ENCODE results near the gene CEACAM19. TPM values are rescaled to one million over a fixed set of nuclear protein-coding genes. Genes with fewer than 3 reads are reported as not detected.

The CEACAM19 gene
- polyA plus RNA-seq, 1 experiment = 8.9 TPM

DNA sequence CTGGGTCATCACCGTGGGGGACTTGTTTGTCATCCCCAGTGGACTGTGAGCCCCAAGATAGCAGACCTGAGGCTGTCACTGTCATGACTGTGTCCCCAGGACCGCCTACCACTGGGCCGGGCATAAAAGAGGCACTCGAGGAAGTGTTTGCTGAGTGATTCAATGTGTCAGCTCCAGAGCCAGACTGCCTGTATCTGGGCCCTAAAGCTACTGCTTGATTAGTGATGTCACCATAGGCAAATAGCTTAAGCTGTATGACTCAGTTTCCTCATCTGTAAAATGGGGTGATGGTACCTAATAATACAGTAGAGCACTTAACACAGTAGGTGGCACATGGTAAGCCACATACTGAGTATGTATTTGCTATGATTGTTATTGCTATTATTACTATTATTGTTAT is 11.2 kb upstream of the CEACAM19 start:
- H3K4me3 ChIP-seq (ENCODE audit: low read depth, low read length) = no peak overlapping the region
- TF ChIP-seq, protein P1, sequence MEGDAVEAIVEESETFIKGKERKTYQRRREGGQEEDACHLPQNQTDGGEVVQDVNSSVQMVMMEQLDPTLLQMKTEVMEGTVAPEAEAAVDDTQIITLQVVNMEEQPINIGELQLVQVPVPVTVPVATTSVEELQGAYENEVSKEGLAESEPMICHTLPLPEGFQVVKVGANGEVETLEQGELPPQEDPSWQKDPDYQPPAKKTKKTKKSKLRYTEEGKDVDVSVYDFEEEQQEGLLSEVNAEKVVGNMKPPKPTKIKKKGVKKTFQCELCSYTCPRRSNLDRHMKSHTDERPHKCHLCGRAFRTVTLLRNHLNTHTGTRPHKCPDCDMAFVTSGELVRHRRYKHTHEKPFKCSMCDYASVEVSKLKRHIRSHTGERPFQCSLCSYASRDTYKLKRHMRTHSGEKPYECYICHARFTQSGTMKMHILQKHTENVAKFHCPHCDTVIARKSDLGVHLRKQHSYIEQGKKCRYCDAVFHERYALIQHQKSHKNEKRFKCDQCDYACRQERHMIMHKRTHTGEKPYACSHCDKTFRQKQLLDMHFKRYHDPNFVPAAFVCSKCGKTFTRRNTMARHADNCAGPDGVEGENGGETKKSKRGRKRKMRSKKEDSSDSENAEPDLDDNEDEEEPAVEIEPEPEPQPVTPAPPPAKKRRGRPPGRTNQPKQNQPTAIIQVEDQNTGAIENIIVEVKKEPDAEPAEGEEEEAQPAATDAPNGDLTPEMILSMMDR (IDR thresholded peaks at IDR 0.05; ENCODE audit: insufficient read depth, low read depth, low read length) = no peak
- DNase-seq (ENCODE audit: low read depth) = no peak
- H3K36me3 ChIP-seq (ENCODE audit: control insufficient read depth, insufficient read depth, low read length) = peaks cover 37% of the 10 kb centered on the region
- H3K27me3 ChIP-seq (ENCODE audit: control insufficient read depth, insufficient read depth, low read length) = no peaks in the 10 kb centered on the region
- CTCF ChIA-PET = interaction anchor here (1.0 to 5.6 kb wide), 5 partner anchors 72 to 110 kb away, joined by 3 to 82 read pairs (median 4); no protein-coding TSS in a partner anchor
- POLR2A ChIA-PET = no interaction called here

DNA sequence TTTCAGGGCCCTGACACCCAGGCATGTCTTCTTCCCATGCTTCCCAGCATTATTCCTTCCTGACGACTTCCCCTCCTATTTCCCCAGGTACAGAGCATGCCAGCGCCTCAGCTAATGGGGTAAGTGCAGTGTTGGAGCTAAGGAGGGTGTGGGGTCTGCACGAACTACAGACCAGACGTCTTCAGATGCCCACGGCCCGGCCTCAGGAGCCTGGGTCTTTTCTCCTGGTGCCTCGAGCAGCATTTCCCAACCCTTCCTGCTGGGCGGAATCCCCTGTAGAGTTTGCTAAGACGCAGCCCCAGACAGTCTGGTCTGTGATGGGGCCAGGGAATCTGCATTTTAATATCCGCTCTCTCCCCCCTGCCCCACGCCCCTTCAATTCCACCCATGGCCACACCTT is 10.1 kb upstream of the CEACAM19 start:
- no peaks in the 10 kb centered on the region for H3K27me3 ChIP-seq (ENCODE audit: control insufficient read depth, insufficient read depth, low read length)
- H3K4me3 ChIP-seq (ENCODE audit: low read depth, low read length) = no peak overlapping the region
- TF ChIP-seq, protein P1 (IDR thresholded peaks at IDR 0.05; ENCODE audit: insufficient read depth, low read depth, low read length) = no peak
- CTCF ChIA-PET = interaction anchor here (0.7 to 5.6 kb wide), 3 partner anchors 50 to 137 kb away, joined by 3 to 82 read pairs (median 3); no protein-coding TSS in a partner anchor
- POLR2A ChIA-PET = no interaction called here
- DNase-seq (ENCODE audit: low read depth) = no peak
- peaks cover 35% of the 10 kb centered on the region for H3K36me3 ChIP-seq (ENCODE audit: control insufficient read depth, insufficient read depth, low read length)

DNA sequence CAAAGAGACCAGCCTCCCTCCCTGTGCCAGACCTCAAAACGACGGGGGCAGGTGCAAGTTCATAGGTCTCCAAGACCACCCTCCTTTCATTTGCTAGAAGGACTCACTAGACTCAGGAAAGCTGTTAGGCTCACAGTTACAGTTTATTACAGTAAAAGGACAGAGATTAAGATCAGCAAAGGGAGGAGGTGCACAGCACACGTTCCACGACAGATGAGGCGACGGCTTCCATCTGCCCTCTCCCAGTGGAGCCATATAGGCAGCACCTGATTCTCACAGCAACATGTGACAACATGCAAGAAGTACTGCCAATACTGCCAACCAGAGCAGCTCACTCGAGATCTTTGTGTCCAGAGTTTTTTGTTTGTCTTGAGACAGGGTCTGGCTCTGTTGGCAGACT is 9.4 kb upstream of the CEACAM19 start:
- ChIA-PET POLR2A (no interaction called here), CTCF (interaction anchor here (0.5 to 2.7 kb wide), 8 partner anchors 12 to 585 kb away, joined by 3 to 23 read pairs (median 4); no protein-coding TSS in a partner anchor)
- Histone ChIP-seq H3K27me3 (ENCODE audit: control insufficient read depth, insufficient read depth, low read length) (no peaks in the 10 kb centered on the region), H3K36me3 (ENCODE audit: control insufficient read depth, insufficient read depth, low read length) (peaks cover 33% of the 10 kb centered on the region), H3K4me3 (ENCODE audit: low read depth, low read length) (no peak overlapping the region)
- no peak for DNase-seq (ENCODE audit: low read depth)
- TF ChIP-seq, protein P1 (IDR thresholded peaks at IDR 0.05; ENCODE audit: insufficient read depth, low read depth, low read length) = no peak

DNA sequence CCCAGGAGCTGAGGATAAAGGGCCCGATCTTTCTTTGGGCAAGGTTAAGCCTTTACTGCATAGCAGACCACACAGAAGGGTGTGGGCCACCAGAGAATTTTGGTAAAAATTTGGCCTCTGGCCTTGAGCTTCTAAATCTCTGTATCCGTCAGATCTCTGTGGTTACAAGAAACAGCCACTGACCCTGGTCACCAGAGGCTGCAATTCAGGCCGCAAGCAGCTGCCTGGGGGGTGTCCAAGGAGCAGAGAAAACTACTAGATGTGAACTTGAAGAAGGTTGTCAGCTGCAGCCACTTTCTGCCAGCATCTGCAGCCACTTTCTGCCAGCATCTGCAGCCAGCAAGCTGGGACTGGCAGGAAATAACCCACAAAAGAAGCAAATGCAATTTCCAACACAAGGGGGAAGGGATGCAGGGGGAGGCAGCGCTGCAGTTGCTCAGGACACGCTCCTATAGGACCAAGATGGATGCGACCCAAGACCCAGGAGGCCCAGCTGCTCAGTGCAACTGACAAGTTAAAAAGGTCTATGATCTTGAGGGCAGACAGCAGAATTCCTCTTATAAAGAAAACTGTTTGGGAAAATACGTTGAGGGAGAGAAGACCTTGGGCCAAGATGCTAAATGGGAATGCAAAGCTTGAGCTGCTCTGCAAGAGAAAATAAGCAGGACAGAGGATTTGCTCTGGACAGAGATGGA is 8.4 kb upstream of the CEACAM19 start:
- ChIA-PET CTCF (interaction anchor here (0.7 to 2.7 kb wide), 12 partner anchors 8 to 289 kb away, joined by 3 to 23 read pairs (median 3); partner anchors contain the start of gene CEACAM19), POLR2A (no interaction called here)
- no peak for DNase-seq (ENCODE audit: low read depth)
- peaks cover 32% of the 10 kb centered on the region for H3K36me3 ChIP-seq (ENCODE audit: control insufficient read depth, insufficient read depth, low read length)
- TF ChIP-seq, protein P1 (IDR thresholded peaks at IDR 0.05; ENCODE audit: insufficient read depth, low read depth, low read length) = no peak
- H3K4me3 ChIP-seq (ENCODE audit: low read depth, low read length) = no peak overlapping the region
- no peaks in the 10 kb centered on the region for H3K27me3 ChIP-seq (ENCODE audit: control insufficient read depth, insufficient read depth, low read length)

DNA sequence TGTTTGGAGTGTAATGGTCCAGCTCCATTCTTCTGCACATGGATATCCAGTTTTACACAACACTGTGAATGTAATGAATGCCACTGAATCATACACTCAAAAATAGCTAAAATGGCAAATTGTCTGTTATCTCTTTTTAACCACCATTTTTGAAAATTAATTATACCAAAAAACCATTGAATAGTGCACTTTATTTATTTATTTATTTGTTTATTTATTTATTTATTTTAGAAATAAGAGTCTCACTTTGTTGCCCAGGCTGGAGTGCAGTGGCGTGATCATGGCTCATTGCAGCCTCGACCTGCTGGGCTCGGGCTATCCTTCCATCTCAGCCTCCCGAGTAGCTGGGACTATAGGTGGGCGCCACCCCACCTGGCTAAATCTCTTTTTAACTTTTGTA is 7.3 kb upstream of the CEACAM19 start:
- POLR2A ChIA-PET = interaction anchor here (0.5 to 0.6 kb wide), 2 partner anchors 9 to 99 kb away, joined by 3 to 4 read pairs; no protein-coding TSS in a partner anchor
- Histone ChIP-seq H3K36me3 (ENCODE audit: control insufficient read depth, insufficient read depth, low read length) (peaks cover 25% of the 10 kb centered on the region), H3K4me3 (ENCODE audit: low read depth, low read length) (no peak overlapping the region), H3K27me3 (ENCODE audit: control insufficient read depth, insufficient read depth, low read length) (no peaks in the 10 kb centered on the region)
- CTCF ChIA-PET = interaction anchor here (0.5 to 2.7 kb wide), 7 partner anchors 10 to 164 kb away, joined by 3 to 23 read pairs (median 3); no protein-coding TSS in a partner anchor
- no peak for DNase-seq (ENCODE audit: low read depth)
- TF ChIP-seq, protein P1 (IDR thresholded peaks at IDR 0.05; ENCODE audit: insufficient read depth, low read depth, low read length) = no peak
